HG02759 (cell line): ENCODE results near the gene TWF1.
"Not testable (repeated sequence)": the region's sequence is repeated elsewhere in the genome, so short reads cannot be mapped to it uniquely, and the experiment has no call there.

ENCODE experiments used
- ATAC-seq: cut with Tn5 transposase; IDR thresholded peaks from one replicate; pipeline ENCODE4 v1.9.1; 2021; ENCODE audit warnings: mild to moderate bottlenecking, moderate library complexity; ENCODE audit not compliant: unreplicated experiment

Gene TWF1

DNA sequence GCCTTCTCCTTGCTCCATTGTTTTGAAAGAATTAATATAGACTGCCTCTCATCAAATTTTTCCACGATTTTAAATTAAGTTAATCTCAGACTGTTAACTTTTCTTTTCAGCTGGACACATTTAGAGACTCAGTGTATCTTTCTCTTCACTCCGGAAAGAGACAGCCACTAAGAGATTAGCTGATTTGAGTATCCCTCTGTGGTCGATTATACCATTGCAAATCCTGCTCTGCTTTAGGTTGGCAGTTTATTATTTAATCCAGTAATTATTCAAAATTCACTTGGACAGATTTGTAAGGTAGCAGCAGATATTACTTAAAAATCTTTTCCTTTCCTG is 588 bp upstream of the TWF1 start:
- no peak for ATAC-seq

DNA sequence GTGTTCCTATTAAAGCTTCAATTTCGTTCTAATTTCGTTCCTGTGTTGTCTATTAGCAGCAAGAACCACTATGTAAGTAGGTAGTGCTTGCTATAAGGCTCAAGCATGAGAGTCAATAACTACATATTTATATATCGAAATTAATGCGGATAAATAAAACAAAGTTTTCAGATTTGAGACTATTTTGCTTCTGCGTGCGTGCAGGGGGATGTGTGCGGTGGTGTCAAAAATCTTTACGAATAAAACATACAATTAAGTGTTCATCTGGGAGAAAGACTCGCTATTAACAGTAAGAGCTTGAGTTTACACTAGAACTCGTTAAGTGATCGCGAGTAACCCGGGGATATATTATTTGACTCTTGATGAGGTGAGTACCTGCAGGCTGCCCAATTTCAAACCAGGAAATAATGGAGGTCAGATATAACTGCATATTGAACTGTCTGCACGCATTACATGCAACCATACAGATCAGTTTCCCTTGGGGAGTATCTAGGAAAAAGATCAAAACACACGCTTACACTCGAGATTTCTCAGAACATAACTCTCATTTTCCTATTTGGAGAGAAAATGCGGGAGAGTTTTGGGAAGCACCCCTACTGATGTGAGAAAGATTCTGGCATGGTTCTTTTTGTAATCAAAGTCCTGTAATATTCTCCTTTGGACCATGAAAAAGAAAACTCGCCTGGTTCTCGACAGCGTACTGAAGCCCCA is 813 bp downstream of the TWF1 start:
- ATAC-seq, result no peak

DNA sequence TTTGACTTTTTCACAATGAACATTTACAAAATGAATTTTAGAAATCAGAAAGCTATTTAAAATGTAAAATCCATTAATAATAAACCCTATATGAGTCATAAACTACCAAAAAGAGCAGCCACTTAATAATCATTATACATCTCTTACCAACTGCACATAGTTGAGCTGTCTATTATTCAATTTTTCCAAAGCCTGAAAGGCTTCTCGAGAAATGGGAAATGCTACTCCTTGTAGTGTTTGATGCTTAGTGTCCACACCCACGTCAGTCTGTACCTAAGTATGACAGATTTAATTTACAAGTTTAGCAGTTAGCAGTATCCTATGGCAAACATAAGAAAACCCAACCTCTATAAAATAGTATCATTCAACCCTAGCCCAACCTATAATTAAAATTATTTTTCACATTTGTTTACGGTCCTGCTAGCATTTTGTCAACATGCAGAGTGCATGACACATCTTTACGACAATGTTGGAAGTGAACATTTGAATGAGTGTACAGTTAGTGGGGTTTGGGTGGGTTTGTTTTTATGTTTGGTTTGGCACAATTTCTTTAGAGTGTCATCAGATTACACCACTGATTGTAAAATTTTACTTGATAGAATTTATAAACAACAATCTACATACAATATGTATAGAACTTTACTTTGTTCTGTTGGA is 8.4 kb downstream of the TWF1 start:
- ATAC-seq, result no peak

DNA sequence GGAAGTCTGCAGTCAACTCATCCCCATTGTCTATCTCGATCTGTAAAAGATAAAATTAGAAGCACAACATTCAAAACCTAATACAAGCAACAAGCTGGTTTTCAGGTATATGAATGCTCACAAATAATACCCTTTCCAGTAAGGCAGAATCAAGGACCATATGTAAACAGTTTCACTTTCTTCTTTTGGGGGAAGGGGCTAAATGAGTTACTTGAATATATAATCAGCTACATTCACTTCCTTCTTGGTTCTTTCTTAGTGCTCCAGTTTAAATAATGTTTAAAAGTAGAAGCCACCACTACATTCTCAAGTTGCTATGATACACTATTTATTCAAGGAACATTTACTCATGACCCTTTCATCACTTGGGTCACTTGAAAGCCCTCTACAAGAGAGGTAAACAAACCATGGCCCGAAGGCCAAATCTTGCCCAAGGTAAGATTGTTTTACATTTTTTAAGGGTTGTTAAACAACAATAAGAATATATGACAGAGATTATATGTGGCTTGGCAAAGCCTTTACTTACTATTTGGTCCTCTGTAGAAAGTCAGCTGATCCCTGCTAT is 10.3 kb downstream of the TWF1 start:
- ATAC-seq, result no peak

DNA sequence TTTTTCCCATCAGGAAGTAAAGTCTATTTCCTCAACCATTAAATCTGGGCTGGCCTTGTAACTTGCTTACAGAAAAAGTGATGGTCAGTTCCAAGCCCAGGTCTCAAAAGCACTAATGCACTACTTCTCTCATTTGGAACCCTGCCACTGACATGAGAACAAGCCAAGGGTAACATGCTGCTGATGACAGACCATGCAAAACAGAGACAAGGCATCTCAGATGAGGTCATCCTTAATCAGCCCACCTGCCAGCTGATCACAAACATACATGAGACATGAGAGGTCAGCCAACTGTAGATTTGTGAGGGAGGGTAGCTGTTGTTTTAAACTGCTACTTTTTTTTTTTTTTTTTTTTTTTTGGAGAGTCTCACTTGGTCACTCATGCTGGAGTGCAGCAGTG is 16.2 kb downstream of the TWF1 start:
- no peak for ATAC-seq

DNA sequence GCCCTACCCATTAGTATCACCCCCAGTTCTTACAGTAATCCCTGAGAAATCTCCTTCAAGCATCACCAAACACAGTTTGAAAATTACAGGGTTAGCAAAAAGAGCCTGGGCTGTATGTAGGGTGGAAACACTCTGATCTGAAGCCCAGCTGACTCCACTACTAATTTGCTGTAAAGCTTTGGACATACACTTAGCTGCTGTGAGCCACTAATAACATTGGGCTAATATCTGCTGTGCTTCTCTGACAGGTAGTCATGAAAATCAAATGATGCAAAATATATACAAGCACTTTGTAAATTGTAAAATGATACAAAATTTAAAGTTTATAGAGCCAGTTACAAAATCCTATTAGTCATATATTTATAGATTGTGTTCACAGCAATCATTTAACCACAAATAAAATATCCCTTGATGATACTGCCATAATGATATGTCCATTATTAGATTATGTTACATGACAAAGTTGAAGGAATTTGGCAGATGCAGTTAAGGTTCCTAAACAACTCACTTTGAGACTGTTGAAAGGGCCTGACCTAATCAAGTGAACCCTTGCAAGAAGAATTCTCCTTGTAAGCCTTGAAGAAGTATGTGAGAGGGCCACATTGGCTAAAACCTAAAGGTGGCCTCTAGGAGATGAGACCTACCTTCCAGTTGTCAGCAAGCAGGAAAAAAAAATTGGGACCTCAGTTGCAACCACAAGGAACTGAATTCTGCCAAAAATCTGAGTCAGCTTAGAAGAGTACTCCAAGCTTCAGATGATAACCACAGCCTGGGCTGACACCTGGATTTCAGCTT is 19.0 kb downstream of the TWF1 start:
- no peak for ATAC-seq

DNA sequence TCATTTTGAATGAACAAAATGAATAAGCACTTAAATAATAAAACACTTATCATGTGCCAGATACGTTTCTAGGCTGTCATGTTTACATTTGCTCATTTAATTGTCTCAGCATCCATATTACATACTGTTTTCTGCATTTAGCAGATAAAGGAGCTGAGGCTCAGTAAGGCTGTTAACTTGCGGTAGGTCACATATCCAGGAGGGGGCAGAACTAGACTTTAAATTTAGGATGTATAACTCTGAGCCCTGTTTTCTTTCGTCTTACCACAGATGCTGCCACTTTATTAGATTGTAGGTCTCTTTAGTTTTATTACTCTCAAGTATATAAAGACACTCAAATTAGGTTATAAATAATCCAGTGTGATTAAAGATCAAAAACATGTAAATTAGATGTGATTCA is 29.6 kb downstream of the TWF1 start:
- ATAC-seq, result no peak

DNA sequence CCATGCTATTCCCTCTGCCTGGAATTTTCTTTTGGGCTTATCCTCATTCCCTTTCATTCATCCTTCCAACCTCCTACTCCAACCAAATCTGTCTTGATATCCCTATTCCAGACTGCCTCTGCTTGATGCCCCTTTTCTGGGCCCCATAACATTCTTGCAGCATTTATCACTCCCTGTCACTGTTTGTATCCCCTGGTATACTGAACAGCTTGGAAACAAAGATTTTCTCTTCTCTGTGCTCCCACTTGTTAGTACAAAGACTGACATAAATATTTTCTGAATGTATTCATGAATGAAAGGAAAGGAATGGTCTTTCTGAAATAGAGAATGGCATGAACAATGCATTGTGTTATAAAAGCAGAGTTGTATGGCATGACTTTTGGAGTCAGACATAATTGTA is 39.8 kb downstream of the TWF1 start:
- ATAC-seq, result no peak

DNA sequence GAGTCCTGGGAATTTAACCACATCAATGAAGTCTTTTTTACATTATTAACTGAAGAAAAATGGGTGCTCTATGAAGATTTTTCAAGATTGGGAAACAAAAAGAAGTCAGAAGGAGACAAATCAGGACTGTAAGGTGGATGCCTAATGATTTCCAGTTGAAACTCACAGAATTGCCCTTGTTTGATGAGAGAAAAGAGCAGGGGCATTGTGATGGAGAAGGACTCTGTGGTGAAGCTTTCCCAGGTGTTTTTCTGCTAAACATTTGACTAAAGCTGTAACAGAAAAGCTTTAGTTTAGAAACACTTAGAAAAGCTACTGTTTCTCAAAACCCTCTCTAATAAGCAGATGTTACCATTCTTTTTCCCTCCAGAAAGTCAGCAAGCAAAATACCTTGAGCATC is 41.6 kb downstream of the TWF1 start:
- ATAC-seq, result no peak

DNA sequence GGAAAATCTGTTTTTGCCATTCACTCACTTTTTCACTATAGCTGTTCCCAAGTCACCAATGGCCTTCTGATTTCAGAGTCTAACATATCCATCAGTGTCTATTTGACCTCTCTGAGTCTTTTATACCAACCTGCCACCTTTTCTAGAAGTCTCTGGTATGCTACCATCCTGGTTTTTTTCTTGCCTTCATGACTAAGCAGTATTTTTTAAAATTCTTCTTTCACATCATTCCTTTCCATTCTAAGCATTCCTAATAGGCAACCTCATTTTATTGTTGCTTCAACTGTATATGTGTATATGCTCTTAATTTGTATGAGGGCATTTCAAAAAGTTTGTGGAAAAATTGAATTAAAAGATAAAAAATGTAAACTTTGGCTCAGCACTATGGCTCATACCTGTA is 42.3 kb downstream of the TWF1 start:
- ATAC-seq, result no peak

DNA sequence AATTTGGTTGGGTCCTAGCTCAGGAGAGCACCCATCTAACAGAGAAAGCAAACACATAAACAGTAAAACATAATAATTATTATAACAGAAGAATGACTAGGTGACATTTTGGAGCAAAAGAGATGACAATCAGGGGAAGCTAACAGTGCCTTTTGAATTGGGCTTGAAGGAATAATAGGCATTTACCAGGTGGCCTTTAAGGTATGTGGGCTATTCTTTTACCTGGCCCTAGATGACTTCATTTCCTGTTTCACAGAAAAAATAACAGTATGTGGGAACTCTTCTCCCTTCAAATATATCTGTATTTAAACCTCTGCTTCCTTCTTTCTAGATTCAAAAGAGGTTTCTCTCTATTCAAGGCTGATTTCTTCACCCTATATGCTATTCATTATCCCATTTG is 43.5 kb downstream of the TWF1 start:
- no peak for ATAC-seq

DNA sequence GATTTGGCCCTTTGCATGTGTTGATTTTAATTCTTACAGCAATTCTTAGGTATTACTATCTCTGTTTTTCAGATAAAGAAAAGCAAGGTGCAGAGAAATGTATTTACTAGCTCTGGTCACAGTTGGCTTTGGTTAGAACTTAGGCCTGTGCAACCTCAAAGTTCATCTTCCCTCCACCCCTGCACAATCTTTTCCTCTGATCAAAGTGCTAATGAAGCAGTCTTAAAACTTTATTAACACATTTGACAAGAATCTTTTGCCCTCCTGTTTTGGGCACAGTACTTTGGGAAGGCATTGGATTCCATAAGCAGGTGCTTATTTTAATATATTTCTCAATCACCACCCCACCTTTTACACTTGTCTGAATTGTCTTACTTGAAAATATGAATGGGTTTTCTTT is 44.6 kb downstream of the TWF1 start:
- no peak for ATAC-seq

DNA sequence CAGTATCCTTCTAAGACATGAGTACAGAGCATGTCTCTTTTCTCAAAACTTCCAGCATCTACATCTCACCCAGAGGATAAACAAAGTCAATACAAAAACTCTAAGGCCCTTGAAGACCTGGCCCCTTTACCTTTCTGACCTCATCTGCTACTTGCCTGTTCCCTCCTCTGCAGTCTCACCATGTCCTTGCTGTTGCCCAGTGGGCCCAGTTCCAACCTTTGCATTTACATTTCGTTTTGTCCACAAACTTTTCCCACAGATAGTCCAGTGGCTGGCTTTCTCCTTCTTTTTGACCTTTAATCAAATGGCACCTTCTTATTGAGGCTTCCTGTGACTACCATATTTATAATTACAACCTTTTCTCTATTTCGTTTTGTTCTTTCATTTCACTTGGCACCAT is 45.7 kb downstream of the TWF1 start:
- no peak for ATAC-seq

DNA sequence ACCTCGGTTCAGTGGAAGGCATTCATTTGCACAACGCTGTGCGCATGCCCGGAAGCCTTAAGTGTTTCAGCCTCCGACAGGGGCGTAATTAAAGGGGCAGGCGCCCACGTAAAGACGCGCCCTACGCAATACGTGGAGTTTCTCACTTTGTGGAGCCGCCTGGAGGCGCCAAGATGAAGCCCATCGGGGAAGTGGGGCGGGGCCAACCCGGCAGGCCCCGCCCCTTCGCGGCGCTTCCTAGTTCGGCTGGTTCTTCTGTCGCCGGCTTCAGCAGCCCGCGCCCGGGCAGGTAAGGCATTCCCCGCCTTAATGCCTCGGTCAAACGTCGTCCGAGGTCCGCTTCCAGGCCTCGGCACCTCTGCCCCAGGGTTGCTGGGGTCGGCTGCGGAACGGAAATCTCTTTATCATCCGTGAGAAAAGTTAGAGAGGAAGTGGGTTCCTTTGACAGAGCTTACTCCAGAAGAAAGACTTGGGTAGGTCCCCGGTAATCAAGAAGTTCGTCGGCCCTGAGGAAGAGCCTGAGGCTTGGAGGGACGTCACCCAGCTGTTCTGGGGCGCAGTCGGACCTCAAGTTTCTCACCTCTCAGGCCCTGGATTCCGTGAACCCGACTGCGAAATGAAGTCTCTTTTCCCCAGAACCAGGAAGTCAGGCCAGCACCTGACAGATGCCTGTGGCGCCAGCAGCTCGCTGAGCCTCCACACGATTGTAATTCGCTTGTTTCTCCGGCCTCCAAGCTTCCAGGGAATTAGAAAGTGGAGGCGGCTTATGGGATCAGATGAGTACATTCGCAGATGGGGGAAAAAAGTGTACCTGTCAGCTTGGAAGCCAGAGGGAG is 47.2 kb downstream of the TWF1 start, which contains the start of the genes IRAK4 and PUS7L:
Gene IRAK4, plus strand, starts transcription at position 224 of the 836 bp plus-strand sequence. CDS start 9,161 bp downstream, outside the sequence.
Gene PUS7L, minus strand, starts transcription at position 63 of the 836 bp plus-strand sequence. CDS start 3,545 bp downstream, outside the sequence.
- peak; percentile 97 for ATAC-seq

DNA sequence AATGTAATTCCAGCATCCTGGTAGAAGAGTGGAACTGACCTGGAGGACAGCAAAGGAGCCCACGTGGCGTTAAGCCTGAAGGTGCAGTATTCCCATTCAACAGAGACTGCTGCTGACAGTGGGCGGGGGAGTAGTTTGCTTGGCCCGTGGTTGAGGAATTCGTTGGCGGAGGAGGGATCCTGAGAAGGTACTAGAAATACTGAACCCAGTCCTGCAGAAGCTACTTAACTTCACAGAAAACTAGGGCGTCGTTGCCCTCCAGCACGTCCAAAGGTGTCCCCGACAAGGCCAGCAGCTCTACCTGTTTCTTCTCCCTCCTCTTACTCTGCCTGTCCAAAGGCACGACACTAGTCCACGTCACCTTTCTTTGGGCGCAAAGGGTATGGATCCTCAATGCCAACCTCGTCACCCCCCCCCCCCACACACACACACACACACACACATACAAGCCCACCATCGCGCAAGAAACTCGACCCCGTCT is 47.8 kb downstream of the TWF1 start:
- peak; percentile 7 for ATAC-seq

DNA sequence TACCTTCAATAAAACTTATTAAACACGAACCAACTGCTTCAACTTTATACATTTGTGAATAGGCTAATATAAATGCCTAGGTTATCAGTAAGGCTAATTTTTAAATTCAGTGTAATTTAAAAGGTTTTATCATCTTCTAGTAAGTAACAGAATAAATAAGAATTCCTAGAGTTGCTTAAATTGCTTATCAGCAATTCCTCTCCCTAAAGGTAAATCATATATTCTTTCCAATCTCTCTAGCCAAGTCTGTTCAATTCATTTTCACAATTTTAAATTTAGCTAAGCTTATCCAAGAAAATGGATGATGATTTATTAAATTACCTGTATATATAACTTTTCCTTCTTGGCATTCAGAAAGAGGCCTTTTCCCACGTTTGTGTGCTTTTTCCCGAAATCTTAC is 52.1 kb downstream of the TWF1 start:
- no peak for ATAC-seq

DNA sequence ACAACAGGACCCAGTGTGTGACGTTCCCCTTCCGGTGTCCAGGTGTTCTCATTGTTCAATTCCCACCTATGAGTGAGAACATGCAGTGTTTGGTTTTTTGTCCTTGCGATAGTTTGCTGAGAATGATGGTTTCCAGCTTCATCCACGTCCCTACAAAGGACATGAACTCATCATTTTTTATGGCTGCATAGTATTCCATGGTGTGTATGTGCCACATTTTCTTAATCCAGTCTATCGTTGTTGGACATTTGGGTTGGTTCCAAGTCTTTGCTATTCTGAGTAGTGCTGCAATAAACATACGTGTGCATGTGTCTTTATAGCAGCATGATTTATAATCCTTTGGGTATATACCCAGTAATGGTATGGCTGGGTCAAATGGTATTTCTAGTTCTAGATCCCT is 54.8 kb downstream of the TWF1 start:
- not testable (repeated sequence) for ATAC-seq

DNA sequence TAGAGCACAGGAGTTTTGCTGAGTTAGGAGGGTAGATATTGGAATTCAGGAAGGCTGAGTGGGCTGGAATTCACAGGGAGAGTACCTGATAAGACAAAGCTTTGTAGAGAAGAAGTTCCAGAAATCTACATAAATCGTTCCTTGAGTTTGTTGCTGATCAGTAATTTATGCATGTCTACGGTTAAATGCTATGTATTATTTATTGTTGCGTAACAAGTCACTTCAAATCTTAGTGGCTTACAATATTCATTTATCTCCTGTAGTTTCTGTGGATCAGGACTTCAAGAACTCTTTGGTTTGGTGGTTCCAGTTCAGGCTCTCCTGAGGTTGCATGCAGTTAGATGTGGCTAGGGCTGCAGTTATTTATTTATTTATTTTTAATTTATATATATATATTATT is 55.3 kb downstream of the TWF1 start:
- ATAC-seq, result no peak

DNA sequence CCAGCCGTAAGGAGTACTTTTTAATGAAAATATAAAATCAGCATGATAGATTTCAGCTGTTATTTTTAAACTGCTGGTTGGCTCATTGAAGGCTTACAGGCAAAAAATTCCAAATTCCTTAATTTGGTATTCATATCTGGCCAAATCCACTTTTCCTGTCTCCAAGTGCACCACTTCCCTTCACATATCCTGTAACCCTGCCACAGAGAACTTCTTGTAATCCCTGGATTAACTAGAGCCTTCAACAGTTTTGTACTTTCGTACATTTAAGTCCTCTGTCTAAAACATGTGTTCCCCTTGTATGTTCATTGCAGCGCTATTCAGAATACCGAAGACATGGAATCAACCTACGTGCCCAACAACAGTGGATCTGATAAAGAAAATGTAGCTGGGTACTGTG is 57.1 kb downstream of the TWF1 start:
- no peak for ATAC-seq

DNA sequence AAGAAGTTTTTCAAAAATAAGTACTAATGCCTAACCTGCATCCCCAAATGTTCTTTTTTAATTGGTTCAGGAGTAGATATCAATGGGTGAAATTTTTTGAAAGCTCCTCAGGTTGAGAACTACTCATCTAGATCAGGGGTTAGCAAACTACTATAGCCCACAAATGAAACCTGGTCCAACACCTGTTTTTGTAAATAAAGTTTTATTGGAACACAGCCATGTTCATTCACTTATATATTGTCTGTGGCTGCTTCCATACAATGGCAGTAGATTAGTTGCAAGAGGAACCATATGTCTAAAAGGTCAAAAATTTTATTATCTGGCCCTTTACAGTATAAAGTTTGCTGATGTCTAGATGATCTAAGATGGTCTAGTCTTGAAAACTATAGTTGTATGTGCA is 61.3 kb downstream of the TWF1 start:
- ATAC-seq, result no peak
